Hepatocyte (in vitro differentiated cells): ENCODE results near the gene SNAPC5. TPM values are rescaled to one million over a fixed set of nuclear protein-coding genes. Genes with fewer than 3 reads are reported as not detected.

ENCODE experiments used
- DNase-seq: peaks from one replicate; pipeline ENCODE4 v3.0.0-alpha.2; 2016; ENCODE audit warnings: low spot score
- H2AFZ ChIP-seq: fragments of 200-600 bp; sonication (generic); 2 replicates; pipeline ENCODE4 v1.6.0; 2016; ENCODE audit warnings: antibody characterized with exemption, mild to moderate bottlenecking
- H3K27ac ChIP-seq: fragments of 200-600 bp; sonication (generic); 2 replicates; pipeline ENCODE4 v1.5.1; 2016; ENCODE audit warnings: mild to moderate bottlenecking
- H3K27me3 ChIP-seq: fragments of 200-600 bp; sonication (generic); 2 replicates; pipeline ENCODE4 v1.6.1; 2016
- H3K36me3 ChIP-seq: fragments of 200-600 bp; sonication (generic); replicated peaks from 2 replicates; pipeline ENCODE4 v1.5.1; 2016; ENCODE audit warnings: low read depth; ENCODE audit not compliant: insufficient read depth
- H3K4me1 ChIP-seq: fragments of 200-600 bp; sonication (generic); 2 replicates; pipeline ENCODE4 v1.5.1; 2016; ENCODE audit warnings: mild to moderate bottlenecking, moderate library complexity; ENCODE audit not compliant: insufficient read depth
- H3K4me2 ChIP-seq: fragments of 200-600 bp; sonication (generic); 2 replicates; pipeline ENCODE4 v1.6.0; 2016
- H3K4me3 ChIP-seq: fragments of 200-600 bp; sonication (generic); 2 replicates; pipeline ENCODE4 v1.5.1; 2016; ENCODE audit warnings: mild to moderate bottlenecking
- H3K79me2 ChIP-seq: fragments of 200-600 bp; sonication (generic); 2 replicates; pipeline ENCODE4 v1.6.0; 2017; ENCODE audit warnings: mild to moderate bottlenecking
- H3K9me2 ChIP-seq: fragments of 200-600 bp; sonication (generic); replicated peaks from 2 replicates; pipeline ENCODE4 v1.6.0; 2017; ENCODE audit warnings: mild to moderate bottlenecking; ENCODE audit not compliant: insufficient read depth
- H3K9me3 ChIP-seq: fragments of 200-600 bp; sonication (generic); 2 replicates; pipeline ENCODE4 v1.5.1; 2016; ENCODE audit warnings: low read depth, mild to moderate bottlenecking
- H4K20me1 ChIP-seq: fragments of 200-600 bp; sonication (generic); 2 replicates; pipeline ENCODE4 v1.6.0; 2016; ENCODE audit warnings: mild to moderate bottlenecking; ENCODE audit not compliant: insufficient read depth, poor library complexity, severe bottlenecking
- EZH2 ChIP-seq: fragments of 200-600 bp; sonication (generic); IDR thresholded peaks from 2 replicates; pipeline ENCODE4 v1.6.1; 2016; ENCODE audit warnings: antibody characterized with exemption, mild to moderate bottlenecking, borderline replicate concordance
- EZH2phosphoT487 ChIP-seq: fragments of 200-600 bp; sonication (generic); IDR thresholded peaks from one replicate; pipeline ENCODE4 v1.6.1; 2018; ENCODE audit warnings: antibody characterized with exemption, mild to moderate bottlenecking, low read depth, moderate library complexity; ENCODE audit not compliant: unreplicated experiment, severe bottlenecking
- WGBS: methylation state at CpG from one replicate; pipeline ENCODE4 v1.1.6; 2016; ENCODE audit warnings: low lambda C conversion rate; ENCODE audit errors: missing lambda C conversion rate; 5-methylcytosine and 5-hydroxymethylcytosine counted together
- polyA plus RNA-seq: library from polyadenylated mRNA; unstranded; fragments of >200 nt; fragmentation: Nextera tagmentation; extraction: Ambion mirVana; gene quantifications from 2 replicates; pipeline ENCODE4 v1.2.1, GENCODE V29; 2016
- total RNA-seq: library from RNA; depleted of rRNA; stranded (reverse); fragments of >200 nt; gene quantifications from 2 replicates; pipeline ENCODE4 v1.2.3, GENCODE V29; 2014
- TF ChIP-seq, protein P1 (sequence below): fragments of 200-600 bp; sonication (generic); IDR thresholded peaks from 2 replicates; pipeline ENCODE4 v1.5.1; 2016; ENCODE audit warnings: antibody characterized with exemption, mild to moderate bottlenecking; ENCODE audit not compliant: poor library complexity

SNAPC5 gene
- total and polyA plus RNA-seq, 2 experiments from 2014 or later: 23.2 to 36.6 TPM

DNA sequence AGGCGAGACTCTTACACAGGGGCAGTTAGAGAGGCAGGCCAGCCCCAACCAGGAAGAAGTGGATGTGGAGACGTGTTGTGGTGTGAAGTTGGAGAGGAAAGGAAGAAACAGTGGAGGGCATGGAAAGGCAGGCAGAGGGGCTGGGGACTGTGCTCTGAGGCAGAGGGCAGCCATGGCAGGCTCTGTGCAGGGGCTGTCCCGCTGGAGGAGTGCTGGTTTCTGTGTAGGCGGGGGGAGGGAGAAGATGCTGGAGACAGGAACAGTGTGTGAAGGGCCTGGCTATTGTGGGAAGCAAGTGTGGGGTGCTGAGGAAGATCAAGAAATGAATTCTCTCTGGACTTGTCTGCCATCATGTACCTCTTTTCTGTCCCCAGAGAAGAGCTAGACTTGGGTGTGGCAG, 21.0 kb downstream of the SNAPC5 start:
- no peak overlapping the region for H3K4me2 ChIP-seq
- no peaks in the 10 kb centered on the region for H3K79me2 ChIP-seq
- no peak overlapping the region for H2AFZ ChIP-seq
- H3K4me1 ChIP-seq: no peaks in the 10 kb centered on the region
- H3K9me2 ChIP-seq: no peaks in the 10 kb centered on the region
- 84% methylated on average over 4 of the region's 4 CpGs for WGBS
- H3K9me3 ChIP-seq: no peaks in the 10 kb centered on the region
- no peaks in the 10 kb centered on the region for H3K27me3 ChIP-seq
- H4K20me1 ChIP-seq: no peaks in the 10 kb centered on the region
- no peak for DNase-seq
- H3K36me3 ChIP-seq: no peaks in the 10 kb centered on the region
- no peak overlapping the region for H3K27ac ChIP-seq
- H3K4me3 ChIP-seq: no peak overlapping the region
- TF ChIP-seq EZH2phosphoT487 (no peak), EZH2 (no peak)
- TF ChIP-seq, protein P1, sequence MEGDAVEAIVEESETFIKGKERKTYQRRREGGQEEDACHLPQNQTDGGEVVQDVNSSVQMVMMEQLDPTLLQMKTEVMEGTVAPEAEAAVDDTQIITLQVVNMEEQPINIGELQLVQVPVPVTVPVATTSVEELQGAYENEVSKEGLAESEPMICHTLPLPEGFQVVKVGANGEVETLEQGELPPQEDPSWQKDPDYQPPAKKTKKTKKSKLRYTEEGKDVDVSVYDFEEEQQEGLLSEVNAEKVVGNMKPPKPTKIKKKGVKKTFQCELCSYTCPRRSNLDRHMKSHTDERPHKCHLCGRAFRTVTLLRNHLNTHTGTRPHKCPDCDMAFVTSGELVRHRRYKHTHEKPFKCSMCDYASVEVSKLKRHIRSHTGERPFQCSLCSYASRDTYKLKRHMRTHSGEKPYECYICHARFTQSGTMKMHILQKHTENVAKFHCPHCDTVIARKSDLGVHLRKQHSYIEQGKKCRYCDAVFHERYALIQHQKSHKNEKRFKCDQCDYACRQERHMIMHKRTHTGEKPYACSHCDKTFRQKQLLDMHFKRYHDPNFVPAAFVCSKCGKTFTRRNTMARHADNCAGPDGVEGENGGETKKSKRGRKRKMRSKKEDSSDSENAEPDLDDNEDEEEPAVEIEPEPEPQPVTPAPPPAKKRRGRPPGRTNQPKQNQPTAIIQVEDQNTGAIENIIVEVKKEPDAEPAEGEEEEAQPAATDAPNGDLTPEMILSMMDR: no peak

DNA sequence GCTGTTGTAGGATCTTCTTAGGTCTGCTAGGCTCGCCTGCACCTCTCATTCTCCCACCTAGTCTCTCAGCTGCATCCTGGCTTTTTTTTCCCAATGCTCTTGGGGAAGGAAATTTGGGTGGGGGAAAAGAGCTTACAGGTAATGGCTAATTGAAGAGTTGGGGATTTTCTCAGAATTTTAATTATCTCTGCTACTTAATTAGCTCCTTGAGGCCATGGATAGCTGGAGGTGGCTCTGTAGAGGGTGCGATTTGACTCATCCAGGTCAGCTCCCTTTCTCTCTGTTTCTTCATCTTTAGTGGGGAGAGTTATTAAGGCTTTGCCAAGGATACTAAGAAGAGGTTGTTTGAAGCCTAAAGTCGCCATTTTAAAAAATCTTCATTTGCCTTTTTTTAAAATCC, 22.6 kb downstream of the SNAPC5 start:
- H3K4me1 ChIP-seq: no peaks in the 10 kb centered on the region
- H2AFZ ChIP-seq: no peak overlapping the region
- H3K9me3 ChIP-seq: no peaks in the 10 kb centered on the region
- 92% methylated on average over 3 of the region's 3 CpGs for WGBS
- H4K20me1 ChIP-seq: no peaks in the 10 kb centered on the region
- H3K4me3 ChIP-seq: no peak overlapping the region
- no peak overlapping the region for H3K27ac ChIP-seq
- TF ChIP-seq EZH2phosphoT487: no peak
- TF ChIP-seq, protein P1: no peak
- TF ChIP-seq EZH2: no peak
- H3K27me3 ChIP-seq: no peaks in the 10 kb centered on the region
- no peaks in the 10 kb centered on the region for H3K9me2 ChIP-seq
- no peak overlapping the region for H3K4me2 ChIP-seq
- no peaks in the 10 kb centered on the region for H3K36me3 ChIP-seq
- H3K79me2 ChIP-seq: no peaks in the 10 kb centered on the region
- DNase-seq: no peak

DNA sequence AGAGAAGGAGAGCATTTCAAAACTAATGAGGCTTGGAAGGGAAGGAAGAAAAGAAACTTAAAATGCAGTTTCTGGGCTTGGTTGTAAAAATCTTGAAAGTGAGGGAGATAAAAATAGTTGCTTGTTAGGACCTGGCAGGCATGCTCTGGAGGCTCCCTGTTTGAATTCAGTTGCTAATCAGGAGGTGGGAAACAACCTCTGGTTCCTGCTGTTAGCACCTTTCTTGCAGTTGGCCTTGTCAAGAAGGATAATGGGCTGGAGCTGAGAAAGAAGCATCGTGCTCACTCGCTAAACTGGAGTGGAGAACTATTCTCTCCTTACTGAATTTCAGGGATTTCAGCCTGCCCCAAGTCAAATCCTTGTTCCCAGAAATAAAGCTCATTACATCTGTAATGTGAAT, 23.4 kb downstream of the SNAPC5 start:
- no peak overlapping the region for H3K4me3 ChIP-seq
- no peaks in the 10 kb centered on the region for H3K4me1 ChIP-seq
- H3K9me3 ChIP-seq: no peaks in the 10 kb centered on the region
- no peaks in the 10 kb centered on the region for H3K9me2 ChIP-seq
- no peak for DNase-seq
- no peaks in the 10 kb centered on the region for H3K36me3 ChIP-seq
- no peaks in the 10 kb centered on the region for H3K79me2 ChIP-seq
- H3K4me2 ChIP-seq: no peak overlapping the region
- no peak for TF ChIP-seq EZH2
- no peak for TF ChIP-seq EZH2phosphoT487
- TF ChIP-seq, protein P1: no peak
- no peaks in the 10 kb centered on the region for H3K27me3 ChIP-seq
- no peaks in the 10 kb centered on the region for H4K20me1 ChIP-seq
- no peak overlapping the region for H3K27ac ChIP-seq
- 49% methylated on average over 2 of the region's 2 CpGs for WGBS
- H2AFZ ChIP-seq: no peak overlapping the region
